ENCODE measurements around the gene PTGIS.

- TF ChIP-seq CTCF (IDR thresholded peaks at IDR 0.05) (no peak), POLR2A (IDR thresholded peaks at IDR 0.05) (no peak)
Observed at GRCh38 chr20:49548371-49548947, 19.5 kb downstream of the PTGIS start.

Measured in thyroid gland (tissue), 4 donors.